Pons (tissue), 1 donor: Measurements from ENCODE around the gene TFPT.

Experiments used
- DNase-seq: peaks from one replicate; pipeline ENCODE4 v3.0.0-alpha.2; 2016; ENCODE audit warnings: low spot score

The TFPT gene

GRCh38 chr19:54077334-54077733, 38.1 kb downstream of the TFPT start:
- DNase-seq = peak; percentile 19

- DNase-seq = no peak
Measured at GRCh38 chr19:54074851-54075250, 40.6 kb downstream of the TFPT start.

GRCh38 chr19:54073829-54074228, 41.6 kb downstream of the TFPT start:
- no peak for DNase-seq

GRCh38 chr19:54069470-54069869, 46.0 kb downstream of the TFPT start:
- DNase-seq = no peak

DNA sequence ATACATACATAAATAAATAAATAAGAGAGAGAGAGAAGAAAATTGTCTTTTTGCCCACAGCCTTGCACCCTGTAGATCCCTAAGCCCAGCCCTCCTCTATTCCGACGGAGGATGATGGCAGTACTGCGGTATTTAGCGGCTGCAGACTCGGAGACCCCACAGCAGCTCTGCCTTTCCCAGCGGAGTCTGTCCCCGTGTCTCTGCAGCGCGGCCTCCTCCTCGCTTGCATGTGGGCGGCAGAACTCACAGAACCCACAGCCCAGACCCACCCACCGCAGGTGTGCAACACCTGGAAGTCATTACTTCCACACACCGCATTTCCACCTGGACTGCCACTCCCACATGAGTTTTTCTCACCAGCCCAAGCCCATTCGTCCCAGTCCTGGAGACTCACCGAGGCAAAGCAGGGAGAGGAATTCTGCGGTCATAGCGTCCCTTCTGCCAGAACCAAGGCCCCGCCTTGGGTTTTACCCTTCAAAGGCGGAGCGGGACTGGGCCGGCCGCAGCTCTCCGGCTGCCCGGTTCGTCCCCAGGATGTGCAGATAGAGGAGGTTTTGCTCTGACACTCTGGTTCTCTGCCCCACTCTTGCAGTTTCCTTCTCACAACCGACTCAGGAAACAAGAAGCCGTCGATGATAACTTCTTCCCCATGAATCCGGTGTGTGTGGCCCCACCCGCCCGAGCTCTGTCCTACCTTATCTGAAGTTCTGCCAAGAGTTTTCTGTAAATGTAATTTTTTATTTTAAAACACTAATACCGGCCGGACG, 51.9 kb downstream of the TFPT start, which contains the start of gene VSTM1:
VSTM1 (minus strand) TSS at position 548 of the 767 bp plus-strand sequence; CDS start at position 428, 120 bp downstream.
- DNase-seq = no peak

- no peak for DNase-seq
Measured at GRCh38 chr19:54062643-54063042, 52.8 kb downstream of the TFPT start.
